Measurements from ENCODE around the gene AACS. TPM values are rescaled to one million over a fixed set of nuclear protein-coding genes. Genes with fewer than 3 reads are reported as not detected.

The AACS gene
- total RNA-seq, 1 experiment from 2014 or later: 46.8 TPM

GRCh38 chr12:125185311-125185739 is 120.1 kb downstream of the AACS start:
- CTCF ChIA-PET: no interaction called here
- H3F3A ChIP-seq (ENCODE audit: insufficient read depth, low read depth): no peaks in the 10 kb centered on the region
- peaks cover 59% of the 10 kb centered on the region for H3K27me3 ChIP-seq (ENCODE audit: insufficient read depth, low read depth)
- no peaks in the 10 kb centered on the region for H4K20me1 ChIP-seq (ENCODE audit: insufficient read depth)
- intact Hi-C loops (cut with micrococcal nuclease; ENCODE audit: unreplicated experiment): loop anchor here (10.0 kb wide), 1 partner anchor 281 kb away; no protein-coding TSS in a partner anchor
- H3K4me2 ChIP-seq: no peak overlapping the region; the same call in 1 of the 2 replicates
- no peak for TF ChIP-seq EZH2 (IDR thresholded peaks at IDR 0.05; ENCODE audit: low read depth)
- no peak for TF ChIP-seq CTCF (conservative IDR thresholded peaks at IDR 0.05)
- H3K4me3 ChIP-seq: no peak overlapping the region
- BruUV-seq (replicated peaks): no TSS peak
- no peaks in the 10 kb centered on the region for H3K79me2 ChIP-seq (ENCODE audit: low read depth)
- no peak overlapping the region for H3K27ac ChIP-seq
- no peak for DNase-seq
- no peaks in the 10 kb centered on the region for H3K36me3 ChIP-seq (ENCODE audit: low read depth)
- no peaks in the 10 kb centered on the region for H3K4me1 ChIP-seq (replicated peaks; ENCODE audit: insufficient read depth)
- H2AFZ ChIP-seq: no peak overlapping the region
- no peaks in the 10 kb centered on the region for H3K9me2 ChIP-seq (ENCODE audit: insufficient read depth)
- POLR2A ChIA-PET (ENCODE audit: unreplicated experiment): no interaction called here
- no peaks in the 10 kb centered on the region for H3K9me3 ChIP-seq (ENCODE audit: insufficient read depth, low read depth)

GRCh38 chr12:125185740-125186470 is 120.7 kb downstream of the AACS start, which contains the start of gene TMEM132B:
Gene TMEM132B, plus strand, starts transcription at chr12:125186386.
- BruUV-seq (replicated peaks): no TSS peak
- H3K36me3 ChIP-seq (ENCODE audit: low read depth): no peaks in the 10 kb centered on the region
- intact Hi-C loops (cut with micrococcal nuclease; ENCODE audit: unreplicated experiment): loop anchor here (10.0 kb wide), 1 partner anchor 281 kb away; no protein-coding TSS in a partner anchor
- no peak within 1 kb of the TSS for H3K27ac ChIP-seq
- no peak within 1 kb of the TSS for H2AFZ ChIP-seq
- POLR2A ChIA-PET (ENCODE audit: unreplicated experiment): no interaction called here
- peak; percentile 38 to 67 for DNase-seq
- H3K9me3 ChIP-seq (ENCODE audit: insufficient read depth, low read depth): no peaks in the 10 kb centered on the region
- no peaks in the 10 kb centered on the region for H3K4me1 ChIP-seq (replicated peaks; ENCODE audit: insufficient read depth)
- no peak for TF ChIP-seq CTCF (conservative IDR thresholded peaks at IDR 0.05)
- no peak for TF ChIP-seq EZH2 (IDR thresholded peaks at IDR 0.05; ENCODE audit: low read depth)
- H3K4me3 ChIP-seq: no peak within 1 kb of the TSS
- no peaks in the 10 kb centered on the region for H3K9me2 ChIP-seq (ENCODE audit: insufficient read depth)
- CTCF ChIA-PET: interaction anchor here (0.6 kb wide), 1 partner anchor 1748 kb away, joined by 5 read pairs; no protein-coding TSS in a partner anchor
- H4K20me1 ChIP-seq (ENCODE audit: insufficient read depth): no peaks in the 10 kb centered on the region
- H3K79me2 ChIP-seq (ENCODE audit: low read depth): no peaks in the 10 kb centered on the region
- H3K4me2 ChIP-seq: peak within 1 kb of the TSS; percentile 38; the same call in 1 of the 2 replicates
- H3F3A ChIP-seq (ENCODE audit: insufficient read depth, low read depth): no peaks in the 10 kb centered on the region
- H3K27me3 ChIP-seq (ENCODE audit: insufficient read depth, low read depth): peaks cover 56% of the 10 kb centered on the region

GRCh38 chr12:125186471-125187147 is 121.4 kb downstream of the AACS start:
- ChIA-PET CTCF (interaction anchor here (0.6 kb wide), 1 partner anchor 1748 kb away, joined by 5 read pairs; no protein-coding TSS in a partner anchor), POLR2A (ENCODE audit: unreplicated experiment) (no interaction called here)
- no peak for DNase-seq
- Histone ChIP-seq H3F3A (ENCODE audit: insufficient read depth, low read depth) (no peaks in the 10 kb centered on the region), H3K27ac (no peak overlapping the region), H3K27me3 (ENCODE audit: insufficient read depth, low read depth) (peaks cover 59% of the 10 kb centered on the region), H3K4me3 (no peak overlapping the region), H3K4me2 (peak overlapping the region; percentile 38; the same call in 1 of the 2 replicates), H3K36me3 (ENCODE audit: low read depth) (no peaks in the 10 kb centered on the region), H4K20me1 (ENCODE audit: insufficient read depth) (no peaks in the 10 kb centered on the region), H2AFZ (no peak overlapping the region), H3K9me2 (ENCODE audit: insufficient read depth) (no peaks in the 10 kb centered on the region), H3K79me2 (ENCODE audit: low read depth) (no peaks in the 10 kb centered on the region), H3K9me3 (ENCODE audit: insufficient read depth, low read depth) (no peaks in the 10 kb centered on the region), H3K4me1 (replicated peaks; ENCODE audit: insufficient read depth) (no peaks in the 10 kb centered on the region)
- BruUV-seq (replicated peaks): no TSS peak
- TF ChIP-seq CTCF (conservative IDR thresholded peaks at IDR 0.05) (no peak), EZH2 (IDR thresholded peaks at IDR 0.05; ENCODE audit: low read depth) (no peak)
- intact Hi-C loops (cut with micrococcal nuclease; ENCODE audit: unreplicated experiment): loop anchor here (10.0 kb wide), 1 partner anchor 282 kb away; no protein-coding TSS in a partner anchor
